HG03521 (cell line): ENCODE data around the gene TMPRSS13.
"Not testable (repeated sequence)": the region's sequence is repeated elsewhere in the genome, so short reads cannot be mapped to it uniquely, and the experiment has no call there.

ENCODE experiments used
- ATAC-seq: cut with Tn5 transposase; IDR thresholded peaks from one replicate; pipeline ENCODE4 v1.9.1; 2021; ENCODE audit warnings: mild to moderate bottlenecking, moderate library complexity; ENCODE audit not compliant: unreplicated experiment

Gene TMPRSS13

GRCh38 chr11:117874253-117874909 lies 54.8 kb downstream of the TMPRSS13 start:
- ATAC-seq: no peak

- no peak for ATAC-seq
Observed at GRCh38 chr11:117873828-117874125, 55.4 kb downstream of the TMPRSS13 start.

GRCh38 chr11:117872975-117873827 lies 56.0 kb downstream of the TMPRSS13 start:
- no peak for ATAC-seq

- ATAC-seq: no peak
Observed at GRCh38 chr11:117872420-117872961, 56.7 kb downstream of the TMPRSS13 start.

GRCh38 chr11:117871784-117872183 lies 57.4 kb downstream of the TMPRSS13 start:
- ATAC-seq: no peak

- ATAC-seq: no peak
Observed at GRCh38 chr11:117871160-117871559, 58.0 kb downstream of the TMPRSS13 start.

GRCh38 chr11:117870103-117870952 lies 58.9 kb downstream of the TMPRSS13 start:
- no peak for ATAC-seq

GRCh38 chr11:117869604-117870003 lies 59.6 kb downstream of the TMPRSS13 start:
- ATAC-seq: no peak

- ATAC-seq: no peak
Observed at GRCh38 chr11:117868815-117869561, 60.2 kb downstream of the TMPRSS13 start.

- no peak for ATAC-seq
Observed at GRCh38 chr11:117868088-117868487, 61.1 kb downstream of the TMPRSS13 start.

- ATAC-seq: no peak
Observed at GRCh38 chr11:117866526-117866925, 62.7 kb downstream of the TMPRSS13 start.

GRCh38 chr11:117865546-117865945 lies 63.7 kb downstream of the TMPRSS13 start:
- ATAC-seq: not testable (repeated sequence)

GRCh38 chr11:117863383-117863782 lies 65.8 kb downstream of the TMPRSS13 start:
- no peak for ATAC-seq

GRCh38 chr11:117862753-117863152 lies 66.4 kb downstream of the TMPRSS13 start:
- no peak for ATAC-seq

GRCh38 chr11:117862019-117862725 lies 67.0 kb downstream of the TMPRSS13 start:
- ATAC-seq: no peak

- no peak for ATAC-seq
Observed at GRCh38 chr11:117861151-117862018, 67.8 kb downstream of the TMPRSS13 start.

GRCh38 chr11:117860139-117860538 lies 69.1 kb downstream of the TMPRSS13 start:
- no peak for ATAC-seq

GRCh38 chr11:117859488-117860112 lies 69.6 kb downstream of the TMPRSS13 start:
- ATAC-seq: no peak
